Cardiac septum (tissue), 1 donor: ENCODE data around the gene DUSP11. TPM values are rescaled to one million over a fixed set of nuclear protein-coding genes. Genes with fewer than 3 reads are reported as not detected.
"Not testable (repeated sequence)": the region's sequence is repeated elsewhere in the genome, so short reads cannot be mapped to it uniquely, and the experiment has no call there.

Experiments used
- DNase-seq: peaks from one replicate; pipeline ENCODE4 v3.0.0-alpha.2; 2020; ENCODE audit warnings: low spot score
- intact Hi-C: fragments of 100-400 bp; cut with DNase I; formaldehyde crosslinking; loops from one replicate; pipeline ENCODE4 v1.14.0; 2022
- long read RNA-seq: library from polyadenylated mRNA; unstranded; transcript quantifications from one replicate; pipeline ENCODE4 v2.0.0, GENCODE V29; 2021
- total RNA-seq: library from RNA; stranded (reverse); fragmentation: NEBNext Ultra II Directional; extraction: Animal tissue kit (Norgen Biotek cat#: 25700); gene quantifications from one replicate; pipeline ENCODE4 v1.2.1, GENCODE V29; 2021
- donor health status: DM: no; HTN: no; CAD: no.

Gene DUSP11
- 10.9 TPM for total RNA-seq
- long read RNA-seq, transcript DUSP11-201 (9 exons, 1,653 nt): major isoform, 12 of 16 reads
- long read RNA-seq, partial matches to known transcripts: 0 of 16 reads
- long read RNA-seq, other reads (novel, unspliced or antisense): 2 of 16 reads

DNA sequence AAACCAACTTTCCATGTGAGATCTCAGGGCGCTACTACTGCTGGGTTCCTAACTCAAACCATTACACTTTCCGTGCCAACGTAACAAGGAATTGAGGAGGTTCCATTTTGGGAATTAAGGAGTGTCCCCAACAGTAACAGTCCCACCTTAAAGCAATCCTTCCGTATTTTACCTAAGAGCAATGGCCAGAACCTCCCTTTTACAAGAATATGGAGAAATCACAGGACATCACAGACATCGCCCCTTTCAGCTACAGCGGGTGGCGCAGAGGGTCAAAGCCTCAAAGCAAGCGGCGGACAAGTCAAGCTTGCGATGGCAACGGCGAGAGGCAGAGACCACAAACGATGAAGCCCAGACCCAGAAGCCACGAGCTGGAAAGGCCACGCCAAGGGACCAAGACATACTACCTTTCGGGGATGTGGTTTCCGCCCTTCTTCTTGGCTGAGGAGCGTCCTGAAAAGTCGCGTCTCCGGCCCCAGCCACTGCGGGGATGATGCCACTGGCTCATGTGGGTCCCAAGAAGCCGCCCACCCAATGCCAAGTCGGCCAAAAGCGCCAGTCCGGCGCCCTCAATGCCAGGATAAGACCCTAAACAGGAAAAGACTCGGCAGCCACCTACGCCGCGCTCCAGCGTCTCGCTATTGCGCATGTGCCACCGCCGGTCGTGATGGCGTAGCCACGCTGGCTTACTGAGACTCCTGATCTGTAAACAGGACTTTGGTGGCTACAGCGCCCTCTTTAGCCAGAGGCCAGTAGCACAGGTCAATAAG is at the start of gene DUSP11:
TSS of gene DUSP11 (minus strand) at position 637 of the 770 bp plus-strand sequence. CDS start at position 508, 129 bp downstream.
- peak; percentile 97 for DNase-seq
- intact Hi-C loops: loop anchor here (10.0 kb wide), 1 partner anchor 95 kb away; no protein-coding TSS in a partner anchor

DNA sequence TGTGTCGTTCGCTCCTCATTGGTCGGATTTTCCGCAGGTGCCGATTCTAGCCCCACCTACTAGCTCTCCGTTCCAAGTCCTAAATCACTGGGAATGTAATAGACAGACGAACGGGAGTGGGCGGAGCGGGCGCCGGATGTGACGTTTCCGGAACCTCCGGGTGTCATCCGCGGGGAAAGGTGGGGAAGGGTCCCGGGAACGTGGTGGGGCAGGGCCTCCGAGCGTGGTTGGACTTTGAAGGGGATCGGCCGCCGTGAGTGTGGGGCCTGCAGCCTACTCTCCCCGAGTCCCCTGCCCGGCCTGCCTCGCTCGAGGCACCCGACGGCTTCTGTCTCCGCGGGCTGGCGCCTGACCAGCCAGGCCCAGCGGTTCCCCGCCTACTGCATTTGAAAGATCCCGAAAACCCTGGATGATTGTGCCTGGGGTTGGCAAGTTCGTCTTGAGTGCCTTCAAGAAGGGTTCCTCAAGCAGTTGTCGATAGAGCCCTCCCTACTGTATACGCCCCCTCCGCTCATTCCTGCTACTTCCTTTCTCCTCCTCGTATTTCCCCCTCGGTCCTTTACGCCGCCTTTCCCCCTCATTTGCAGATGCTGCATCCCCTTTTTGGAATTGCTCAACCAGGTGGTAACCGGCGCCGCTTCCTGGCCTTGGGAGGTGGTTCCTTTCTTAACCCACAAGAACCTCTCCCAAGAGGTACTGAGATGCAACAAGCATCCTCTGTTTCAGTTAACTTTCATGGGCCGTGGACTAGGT is 49.1 kb upstream of the DUSP11 start, which contains the start of gene STAMBP:
TSS of gene STAMBP (plus strand) at position 144 of the 753 bp plus-strand sequence. CDS start 1,896 bp downstream, outside the sequence.
- intact Hi-C loops: loop anchor here (10.0 kb wide), 5 partner anchors 316 to 706 kb away; partner anchors contain the start of gene BOLA3
- DNase-seq: peak; percentile 98

DNA sequence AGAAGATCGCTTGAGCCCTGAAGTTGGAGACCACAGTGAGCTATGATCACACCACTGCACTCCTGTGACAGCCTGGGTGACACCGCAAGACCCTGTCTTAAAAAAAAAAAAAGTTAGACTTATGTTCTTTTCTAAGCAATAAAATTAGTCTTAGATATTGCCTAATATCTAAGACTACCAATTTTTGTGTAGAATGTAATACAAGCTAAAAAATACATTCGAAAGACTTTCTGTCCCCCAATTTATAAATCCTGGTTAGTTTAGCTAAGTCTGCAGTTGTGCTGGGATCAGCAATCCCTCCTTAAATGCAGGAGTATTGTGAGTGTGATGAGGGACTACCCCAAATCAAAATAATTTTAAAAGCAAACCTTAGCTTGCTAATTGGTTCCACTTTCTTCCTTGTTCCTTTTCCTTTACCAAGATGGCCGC is 48.5 kb upstream of the DUSP11 start:
- DNase-seq: no peak
- intact Hi-C loops: loop anchor here (10.0 kb wide), 5 partner anchors 316 to 706 kb away; partner anchors contain the start of gene BOLA3

DNA sequence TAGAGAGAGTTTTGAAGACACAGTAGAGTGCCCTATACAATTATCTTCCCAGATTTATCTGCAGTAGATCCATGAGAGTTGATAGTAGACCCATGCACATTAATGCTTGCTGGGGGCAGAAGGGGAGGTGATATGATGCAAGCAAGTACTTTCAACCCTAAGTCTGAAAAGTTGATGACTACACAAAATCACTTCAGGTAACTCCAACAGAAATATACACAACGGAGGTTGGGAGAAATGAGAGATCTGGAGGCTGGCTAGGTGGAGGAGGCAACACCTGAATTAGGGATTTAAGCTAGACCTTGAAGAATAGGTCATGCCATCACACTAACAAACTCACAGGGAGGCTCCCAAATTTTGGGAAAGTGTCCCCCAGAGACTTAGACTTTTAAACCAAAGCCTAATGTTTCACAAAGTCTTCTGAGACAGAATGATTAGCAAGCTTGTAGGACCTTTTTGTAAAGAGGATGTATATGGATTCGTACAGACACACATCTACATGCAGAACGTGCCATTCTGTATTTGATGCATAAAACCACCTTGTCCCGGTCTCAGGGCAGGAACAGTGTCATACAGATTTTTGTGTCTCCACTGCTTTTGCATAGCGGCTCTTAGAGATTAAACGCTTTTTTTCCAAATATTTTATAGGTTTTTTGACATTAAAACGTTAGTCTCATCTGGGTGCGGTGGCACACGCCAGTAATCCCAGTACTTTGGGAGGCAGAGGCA is 47.9 kb upstream of the DUSP11 start:
- no peak for DNase-seq
- intact Hi-C loops: loop anchor here (10.0 kb wide), 5 partner anchors 317 to 707 kb away; partner anchors contain the start of gene BOLA3

DNA sequence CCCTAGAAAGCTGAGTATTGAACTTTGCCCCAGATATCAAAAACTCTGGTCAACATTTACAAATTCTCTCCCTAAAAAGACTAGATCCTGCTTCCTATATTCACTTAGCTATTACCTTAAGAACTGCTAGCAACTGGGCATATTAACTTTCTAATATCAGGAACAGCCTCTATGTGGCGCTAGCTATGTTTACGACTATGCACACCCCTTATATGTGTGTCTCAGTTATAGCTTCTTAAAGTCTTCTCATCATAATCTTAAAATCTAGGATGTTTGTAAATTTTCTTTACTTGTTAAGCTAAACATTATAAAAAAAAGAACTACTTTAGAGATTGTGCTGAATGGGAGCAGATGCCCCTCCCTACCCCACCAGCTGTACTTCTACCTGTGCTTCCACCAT is 47.1 kb upstream of the DUSP11 start:
- intact Hi-C loops: loop anchor here (10.0 kb wide), 5 partner anchors 318 to 708 kb away; partner anchors contain the start of gene BOLA3
- no peak for DNase-seq

DNA sequence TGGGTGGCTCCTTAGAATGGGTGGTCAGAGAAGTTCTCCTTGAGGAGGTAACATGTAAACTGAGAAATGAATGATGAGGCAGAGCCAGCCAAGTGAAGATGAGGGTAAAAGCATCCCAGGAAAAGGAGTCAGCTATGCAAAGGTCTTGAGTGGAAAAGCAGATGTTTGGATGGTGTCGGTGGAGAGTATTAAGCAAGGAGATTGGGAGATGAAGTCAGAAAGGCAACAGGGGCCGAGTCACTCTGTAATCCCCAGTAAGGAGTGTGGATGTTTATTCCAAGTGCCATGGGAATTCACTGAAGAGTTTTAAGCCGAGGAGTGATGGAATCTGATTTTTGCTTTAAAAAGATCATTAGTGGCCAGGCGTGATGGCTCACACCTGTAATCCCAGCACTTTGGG is 45.5 kb upstream of the DUSP11 start:
- DNase-seq: no peak
- intact Hi-C loops: loop anchor here (10.0 kb wide), 5 partner anchors 319 to 709 kb away; partner anchors contain the start of gene BOLA3

DNA sequence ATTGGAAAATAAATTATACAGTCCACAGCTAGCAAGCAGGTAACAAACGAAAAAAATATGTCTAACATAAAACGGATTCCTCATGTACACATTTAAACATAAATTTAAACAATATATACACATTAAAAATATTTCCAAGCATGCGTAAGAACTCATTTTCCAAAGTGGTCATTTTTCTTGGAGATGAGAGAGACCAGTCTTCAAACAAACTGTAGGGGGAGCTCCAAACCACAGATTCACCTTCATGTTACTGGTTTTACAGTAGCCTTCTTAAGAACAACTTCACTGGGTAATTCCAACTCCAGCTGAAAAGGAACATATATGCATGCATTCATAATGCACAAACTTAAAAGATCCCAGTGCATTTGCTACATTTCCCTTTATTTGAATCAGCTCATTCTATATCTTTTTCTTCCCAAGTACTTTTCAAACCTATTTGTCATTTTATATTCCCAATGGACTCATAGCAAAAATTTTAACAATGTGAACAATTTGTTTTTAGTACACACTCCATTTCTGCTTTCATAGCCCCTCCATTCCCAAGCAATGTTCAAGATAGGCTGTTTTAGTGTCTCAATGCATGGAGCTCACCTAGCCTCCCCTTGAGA is 44.1 kb upstream of the DUSP11 start:
- intact Hi-C loops: loop anchor here (10.0 kb wide), 5 partner anchors 321 to 711 kb away; partner anchors contain the start of gene BOLA3
- DNase-seq: no peak

DNA sequence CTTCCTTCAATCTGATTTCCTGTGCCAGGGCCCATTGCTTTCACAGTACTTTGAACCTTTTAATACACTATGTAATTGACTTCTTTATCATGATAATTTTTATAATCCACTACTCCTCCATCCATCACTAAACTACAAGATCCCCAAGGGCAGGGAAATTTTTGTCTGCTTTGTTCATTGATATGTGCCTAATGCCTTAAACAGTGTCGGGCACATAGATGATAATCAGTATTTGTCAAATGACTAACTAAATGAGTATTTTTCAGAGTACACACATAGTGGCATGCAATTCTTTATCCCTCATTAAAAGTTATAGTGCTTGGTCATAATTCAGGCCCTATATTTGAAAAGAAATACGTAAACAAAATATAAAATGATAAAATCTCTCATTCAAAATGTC is 43.5 kb upstream of the DUSP11 start:
- intact Hi-C loops: loop anchor here (10.0 kb wide), 5 partner anchors 321 to 711 kb away; partner anchors contain the start of gene BOLA3
- no peak for DNase-seq

DNA sequence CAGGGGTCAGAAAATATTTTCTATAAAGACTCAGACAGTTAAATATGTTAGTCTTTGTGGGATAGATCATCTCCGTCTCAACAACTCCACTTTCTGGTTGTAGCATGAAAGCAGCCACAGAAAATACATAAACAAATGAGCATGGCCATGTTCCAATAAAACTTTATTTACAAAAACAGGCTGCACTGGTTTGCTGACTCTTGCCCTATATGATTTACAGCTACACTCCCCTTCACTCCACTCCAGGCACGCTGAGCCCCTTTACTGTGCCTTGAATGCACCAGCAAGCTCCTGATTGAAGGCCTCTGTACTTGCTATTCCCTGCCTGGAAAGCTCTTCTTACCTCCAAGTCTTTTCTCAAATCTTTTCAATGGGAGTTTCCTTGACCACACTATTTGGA is 43.1 kb upstream of the DUSP11 start:
- DNase-seq: no peak
- intact Hi-C loops: loop anchor here (10.0 kb wide), 5 partner anchors 322 to 712 kb away; partner anchors contain the start of gene BOLA3

DNA sequence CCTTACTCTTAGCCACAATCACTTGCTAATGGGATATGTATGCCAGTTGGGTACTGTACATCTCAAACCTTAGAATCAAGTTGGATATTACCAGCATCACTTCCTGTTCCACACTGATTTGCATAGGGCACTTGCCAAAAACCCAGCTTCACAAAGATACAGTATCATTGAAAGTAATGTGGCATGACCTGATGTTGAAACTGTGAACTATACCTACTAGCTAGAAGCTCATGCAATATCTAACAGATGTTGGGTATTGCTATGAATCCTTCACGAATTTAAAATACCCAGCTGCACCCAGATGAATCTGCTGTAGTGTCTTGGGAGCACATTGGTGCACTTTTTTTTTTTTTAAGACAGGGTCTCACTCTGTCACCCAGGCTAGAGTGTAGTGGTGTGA is 42.4 kb upstream of the DUSP11 start:
- DNase-seq: no peak
- intact Hi-C loops: loop anchor here (10.0 kb wide), 5 partner anchors 323 to 713 kb away; partner anchors contain the start of gene BOLA3

DNA sequence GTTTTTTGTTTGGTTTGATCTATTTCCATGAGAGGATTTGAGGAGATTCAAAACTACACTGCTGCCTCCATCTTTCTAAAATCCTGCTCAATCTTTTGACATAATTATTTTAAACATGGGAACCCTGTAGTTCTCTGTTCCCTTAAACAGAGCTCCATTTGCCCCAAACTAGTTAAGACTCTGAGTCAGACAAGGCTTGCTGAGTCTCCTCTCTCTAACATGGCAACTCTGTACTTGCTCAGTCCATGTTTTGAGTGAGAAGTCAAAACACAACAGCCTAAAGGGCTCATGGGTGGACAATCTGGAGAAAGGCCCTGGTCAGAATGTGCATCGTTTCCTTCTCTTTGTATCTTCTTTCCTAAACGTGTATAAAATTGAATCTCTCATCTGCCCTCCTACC is 41.8 kb upstream of the DUSP11 start:
- intact Hi-C loops: loop anchor here (10.0 kb wide), 5 partner anchors 323 to 713 kb away; partner anchors contain the start of gene BOLA3
- DNase-seq: no peak

DNA sequence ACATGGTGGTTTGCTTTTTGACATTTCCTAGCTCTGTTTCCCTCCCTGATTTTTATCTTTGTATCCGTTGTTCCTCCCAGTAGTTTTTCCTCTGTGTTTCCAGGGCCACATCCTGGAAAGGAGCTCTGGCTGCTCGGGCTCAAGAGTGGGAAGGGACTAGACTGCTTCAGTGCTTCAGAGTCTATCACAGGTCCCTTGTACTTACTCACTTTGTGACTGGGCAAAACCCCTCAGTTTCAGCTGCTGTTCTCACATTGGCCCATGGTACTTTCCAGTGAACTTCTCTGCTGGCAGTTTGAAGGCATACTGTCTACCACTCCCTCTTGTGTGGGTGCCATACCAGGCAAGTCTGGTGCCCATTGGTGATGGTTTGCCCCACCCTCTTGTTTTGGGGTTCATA is 41.3 kb upstream of the DUSP11 start:
- intact Hi-C loops: loop anchor here (10.0 kb wide), 5 partner anchors 324 to 714 kb away; partner anchors contain the start of gene BOLA3
- DNase-seq: no peak

DNA sequence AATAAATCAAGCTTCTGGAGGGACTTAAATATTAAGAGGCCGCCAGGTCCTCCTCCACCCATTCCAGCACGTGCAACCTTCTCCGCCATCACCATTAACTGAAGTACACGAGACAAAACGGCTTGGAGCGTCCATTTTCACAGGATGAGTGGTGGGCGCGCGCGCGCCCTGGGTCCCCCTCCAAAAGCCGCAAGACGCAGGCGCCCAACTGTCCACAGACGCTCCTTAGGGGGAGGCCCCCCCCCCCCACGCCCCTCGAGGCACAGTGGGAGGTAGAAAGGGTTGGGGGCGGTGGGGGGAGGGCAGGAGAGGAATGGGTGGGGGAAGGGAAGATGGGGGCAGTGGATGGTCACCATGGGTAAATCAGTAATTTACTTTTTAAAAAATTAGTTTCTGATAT is 38.4 kb upstream of the DUSP11 start:
- intact Hi-C loops: no loop called here

DNA sequence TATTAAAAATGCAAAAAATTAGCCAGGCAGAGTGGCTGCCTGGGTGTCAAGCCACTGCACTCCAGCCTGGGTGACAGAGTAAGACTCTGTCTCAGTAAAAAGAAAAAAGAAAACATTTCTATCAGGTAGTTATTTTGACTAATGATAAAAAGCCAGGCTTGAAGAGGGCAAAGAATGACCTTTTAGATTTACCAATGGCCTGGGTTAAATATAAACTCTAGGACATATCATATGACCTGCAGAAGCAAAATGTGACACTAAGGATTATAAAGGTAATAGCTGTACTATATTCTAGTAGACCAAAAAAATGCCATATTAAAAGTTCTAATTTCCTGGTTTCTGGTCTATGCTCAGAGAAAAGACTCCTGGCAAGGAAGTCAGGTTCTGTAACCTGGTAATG is 32.7 kb upstream of the DUSP11 start:
- intact Hi-C loops: no loop called here
- no peak for DNase-seq

More for the DNA sequence above, 38.4 kb upstream of the DUSP11 start:
- DNase-seq: no peak

DNA sequence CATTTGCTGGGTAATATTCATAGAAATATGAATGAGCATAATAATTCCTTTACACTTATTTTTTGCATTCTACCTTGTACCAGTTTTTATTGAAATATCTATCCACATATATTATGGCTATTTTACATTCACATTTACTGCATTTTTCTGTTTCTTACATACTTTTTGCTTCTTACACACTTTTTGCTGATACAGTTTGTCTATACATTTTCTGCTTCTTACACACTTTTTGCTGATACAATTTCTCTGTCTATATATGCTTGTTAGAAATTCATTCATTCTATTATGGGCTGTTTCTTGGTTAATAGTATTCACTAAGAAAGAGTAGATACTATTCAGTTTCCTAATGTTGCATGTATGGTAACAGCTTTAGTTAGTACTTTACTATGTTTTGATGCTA is 32.0 kb upstream of the DUSP11 start:
- intact Hi-C loops: no loop called here
- no peak for DNase-seq

DNA sequence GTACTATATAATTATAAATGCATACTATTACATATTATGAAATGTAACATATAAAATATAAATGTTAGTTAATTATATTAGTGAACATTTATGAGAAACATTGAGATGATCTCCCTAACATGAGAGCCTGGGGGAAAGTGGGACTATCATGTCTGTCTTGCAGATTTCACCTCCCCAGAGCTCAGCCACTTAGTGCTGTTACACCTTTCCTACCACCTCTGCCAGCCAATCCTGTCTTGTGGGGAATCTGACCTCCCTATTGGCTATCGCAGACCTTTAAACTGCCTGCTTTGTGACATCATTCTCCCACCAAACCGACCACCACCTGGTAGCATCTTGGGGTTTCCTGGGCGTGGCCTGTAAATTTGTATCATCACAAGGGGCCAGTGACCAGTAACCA is 4.0 kb upstream of the DUSP11 start, which contains the start of gene C2orf78:
TSS of gene C2orf78 (plus strand) at position 301 of the 400 bp plus-strand sequence. CDS start 127 bp downstream, outside the sequence.
- DNase-seq, intact Hi-C loops: not testable (repeated sequence)

DNA sequence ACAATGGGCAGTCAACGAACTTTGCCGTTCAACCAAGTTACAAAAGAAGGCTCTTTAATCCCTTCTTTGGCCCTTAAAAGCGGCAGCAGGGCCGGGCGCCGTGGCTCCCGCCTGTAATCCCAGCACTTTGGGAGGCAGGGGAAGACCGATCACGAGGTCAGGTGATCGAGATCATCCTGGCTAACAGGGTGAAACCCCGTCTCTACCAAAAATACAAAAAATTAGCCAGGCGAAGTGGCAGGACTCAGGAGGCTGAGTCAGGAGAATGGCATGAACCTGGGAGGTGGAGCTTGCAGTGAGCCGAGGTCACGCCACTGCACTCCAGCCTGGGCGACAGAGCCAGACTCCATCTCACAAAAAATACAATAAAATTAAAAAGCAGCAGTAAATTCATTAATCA is 3.5 kb upstream of the DUSP11 start:
- intact Hi-C loops, DNase-seq: not testable (repeated sequence)

DNA sequence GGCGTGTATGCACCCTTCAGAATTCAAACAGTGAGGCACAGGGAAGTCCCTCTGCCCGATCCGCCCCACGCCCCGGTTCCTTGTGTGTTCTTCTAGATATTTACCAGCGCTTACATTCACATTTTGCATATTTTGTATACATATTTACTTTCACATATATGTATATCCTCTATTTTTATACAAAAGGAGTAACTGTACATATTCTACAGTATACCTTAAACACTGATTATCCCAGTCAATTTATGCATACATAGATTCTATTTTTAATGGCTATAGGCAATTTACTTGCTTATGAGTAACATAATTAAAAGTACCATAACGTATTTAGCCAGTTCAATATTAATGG is 307 bp upstream of the DUSP11 start:
- DNase-seq: no peak
- intact Hi-C loops: no loop called here
